DMS114 treated with DMSO at 0.1 percent for 48 hours (cell line): ENCODE data around the gene ZFYVE21.

Experiments used
- DNase-seq: peaks from one replicate; lab custom pipeline; 2025; ENCODE audit not compliant: unreplicated experiment; lab: John Stamatoyannopoulos, UW

Gene ZFYVE21

DNA sequence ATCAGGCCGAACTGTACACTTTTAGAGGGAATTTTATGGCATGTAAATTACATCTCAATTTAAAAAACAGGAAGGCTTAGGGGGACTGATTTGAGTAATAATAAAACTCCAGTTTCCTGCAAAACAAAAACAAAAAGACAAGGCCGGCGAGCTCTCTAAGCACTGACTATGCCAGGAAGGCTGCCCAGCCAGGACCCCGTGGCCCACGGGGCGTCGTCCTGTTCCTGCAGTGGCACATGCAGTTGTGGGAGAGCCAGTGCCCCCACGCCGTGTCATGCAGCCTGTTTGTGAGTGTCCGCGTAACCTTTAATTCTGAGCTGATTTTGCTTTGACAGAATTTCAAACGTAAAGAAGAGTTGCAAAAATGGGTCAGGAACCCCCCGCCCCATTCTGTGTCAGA, 10.9 kb upstream of the ZFYVE21 start:
- no peak for DNase-seq

DNA sequence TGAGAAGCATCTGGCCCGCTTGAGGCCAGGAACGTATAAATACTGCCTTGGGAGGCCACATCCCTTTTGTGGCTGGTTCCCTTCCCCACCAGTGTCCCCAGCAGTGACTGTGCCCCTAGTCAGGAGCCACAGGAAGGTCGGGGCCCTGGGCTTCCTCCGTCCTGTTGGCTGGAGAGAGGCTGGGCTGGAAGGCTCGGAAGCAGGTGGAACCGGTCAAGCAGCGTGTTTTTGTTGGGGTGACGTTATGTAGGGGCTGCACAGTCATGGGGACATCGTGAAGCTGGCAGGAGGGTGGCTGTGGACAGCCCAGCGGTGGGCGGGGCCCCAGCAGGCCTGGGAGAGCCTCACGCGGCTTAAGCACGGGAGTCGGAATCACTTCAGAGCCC, 10.5 kb upstream of the ZFYVE21 start:
- no peak for DNase-seq

DNA sequence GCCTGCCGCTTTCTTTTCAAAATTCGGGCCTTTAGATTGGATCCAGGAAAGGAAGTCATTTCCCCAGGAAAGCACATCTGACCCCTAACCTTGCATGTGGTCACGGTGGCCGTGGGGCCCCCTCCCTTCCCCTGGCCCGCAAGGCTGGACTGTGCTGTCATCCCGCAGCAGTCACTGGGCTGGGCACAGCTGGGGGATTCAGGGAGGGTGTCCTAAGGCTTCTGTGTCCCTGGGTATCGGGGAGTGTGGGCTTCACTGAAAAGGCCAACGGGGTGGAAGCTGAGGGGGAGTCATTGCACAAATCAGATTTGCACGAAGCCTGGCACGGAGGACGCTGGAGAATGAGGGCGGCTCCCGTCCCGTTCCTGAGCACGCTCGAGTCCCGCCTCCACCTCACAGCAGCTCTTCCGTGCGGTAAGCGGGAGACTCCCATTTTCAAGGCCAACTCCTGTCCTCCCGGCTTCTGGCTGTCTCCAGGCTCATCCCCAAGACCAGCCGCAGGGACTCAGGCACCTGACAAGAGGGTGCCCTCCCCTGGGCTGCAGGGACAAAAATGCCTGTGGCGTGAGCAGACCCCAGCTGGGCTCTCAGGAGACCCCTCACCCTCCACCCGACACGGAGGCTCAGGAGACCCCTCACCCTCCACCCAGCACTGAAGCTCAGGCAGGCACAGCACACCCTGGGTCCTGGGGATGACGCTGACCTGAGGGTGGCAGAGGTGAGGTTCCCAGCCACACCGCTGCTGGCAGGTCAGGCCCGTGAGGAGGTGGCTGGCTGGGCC, 9.9 kb upstream of the ZFYVE21 start:
- no peak for DNase-seq

DNA sequence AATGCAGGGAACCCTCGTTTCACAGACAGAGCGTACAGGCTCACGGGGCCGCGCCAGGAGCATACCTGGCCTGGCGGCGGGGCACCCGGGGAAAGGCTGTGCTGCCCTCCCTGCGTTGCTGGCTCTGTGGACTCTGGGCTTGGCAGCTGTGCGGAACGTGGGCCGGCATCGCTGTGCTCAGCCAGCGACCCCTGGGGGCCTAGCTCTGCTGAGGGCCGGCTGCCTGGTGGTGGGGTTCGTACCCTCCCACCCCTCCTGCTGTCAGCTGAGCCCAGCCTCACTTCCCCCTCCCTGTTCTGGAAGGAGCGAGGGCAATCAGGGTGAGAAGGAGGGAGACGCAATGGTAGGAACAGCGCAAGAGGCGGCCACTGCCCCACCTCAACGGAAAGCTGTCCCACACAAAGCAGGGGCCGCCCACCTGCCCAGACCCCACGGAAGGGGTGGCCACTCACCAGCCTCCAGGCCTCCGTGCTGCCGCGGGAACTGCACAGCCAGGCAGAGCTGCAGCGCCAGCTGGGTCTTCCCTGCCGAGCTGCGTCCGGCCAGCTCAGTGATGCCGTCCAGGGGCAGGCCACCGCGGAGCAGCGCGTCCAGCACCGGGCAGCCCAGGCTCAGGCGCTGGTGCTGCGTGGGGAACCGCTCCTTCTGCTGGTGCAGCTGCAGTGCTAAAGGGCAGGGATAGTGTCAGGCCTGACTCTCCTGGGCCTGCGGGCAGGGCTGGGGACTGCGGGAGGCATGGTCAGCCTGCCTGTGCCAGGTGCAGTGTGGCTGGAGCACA, 8.9 kb upstream of the ZFYVE21 start:
- DNase-seq: no peak

DNA sequence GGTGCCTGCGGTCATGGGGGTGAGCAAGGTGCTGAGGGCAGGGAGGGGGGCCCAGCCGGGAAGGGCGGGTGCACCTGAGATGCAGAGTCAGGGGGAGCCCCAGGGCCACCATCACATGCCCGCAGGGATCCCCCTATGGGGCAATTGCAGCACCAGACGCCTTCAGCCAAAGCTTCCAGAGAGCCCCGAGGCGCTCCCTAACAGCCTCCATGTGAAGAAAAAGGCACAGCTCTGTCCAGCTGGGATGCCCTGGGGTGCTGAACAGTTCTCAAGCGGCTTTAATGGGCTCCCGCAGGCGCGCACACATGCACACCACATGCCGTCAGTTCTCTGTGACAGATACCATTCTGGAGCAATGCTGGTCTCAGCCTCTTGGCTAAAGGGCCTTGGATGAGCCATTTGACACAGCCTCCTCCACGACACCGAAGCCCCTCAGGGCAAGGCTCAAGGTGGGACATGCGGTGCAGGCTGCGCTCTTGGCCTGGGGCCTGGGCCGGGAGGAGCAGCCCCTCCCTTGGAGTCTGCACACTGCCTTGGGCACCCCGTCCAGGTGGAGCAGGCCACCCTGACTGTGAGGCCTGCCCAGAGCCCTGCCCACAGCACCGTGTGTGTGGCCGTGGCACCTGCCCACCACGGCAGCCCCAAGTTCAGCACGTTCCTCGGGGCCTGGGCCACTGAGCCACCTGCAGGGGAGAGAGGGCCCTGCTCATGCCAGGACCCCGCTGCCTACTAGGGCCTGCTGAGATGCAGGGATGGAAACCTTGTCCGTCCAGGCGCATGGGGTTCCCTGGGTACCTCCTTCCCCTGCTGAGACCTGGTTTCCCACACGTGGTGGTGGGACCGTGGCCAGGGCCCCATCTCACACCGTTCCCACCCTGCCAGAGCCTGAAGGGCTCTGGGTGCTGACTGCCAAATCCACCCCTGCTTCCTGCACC, 8.0 kb upstream of the ZFYVE21 start:
- DNase-seq: no peak

DNA sequence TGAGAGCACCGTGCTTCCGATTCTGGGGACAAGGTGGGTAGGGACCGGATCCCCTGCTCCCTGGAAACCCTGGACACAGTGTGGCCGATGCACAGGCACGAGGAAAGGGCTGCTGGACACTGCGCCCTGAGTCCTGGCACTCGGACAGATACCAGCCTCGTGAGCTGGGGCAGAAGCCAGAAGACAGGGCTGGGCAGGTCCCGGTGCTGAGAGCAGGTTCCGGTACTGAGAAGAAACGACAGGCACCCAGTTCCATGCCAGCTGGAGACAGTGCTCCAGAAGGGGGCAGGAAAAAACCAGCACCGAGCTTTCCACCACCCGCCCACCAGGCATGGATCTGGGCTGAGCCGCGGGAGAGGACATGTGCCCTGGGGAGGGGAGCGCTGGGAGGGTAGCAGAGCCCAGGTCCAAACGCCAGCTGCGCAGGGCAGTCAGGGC, 6.8 kb upstream of the ZFYVE21 start:
- no peak for DNase-seq

DNA sequence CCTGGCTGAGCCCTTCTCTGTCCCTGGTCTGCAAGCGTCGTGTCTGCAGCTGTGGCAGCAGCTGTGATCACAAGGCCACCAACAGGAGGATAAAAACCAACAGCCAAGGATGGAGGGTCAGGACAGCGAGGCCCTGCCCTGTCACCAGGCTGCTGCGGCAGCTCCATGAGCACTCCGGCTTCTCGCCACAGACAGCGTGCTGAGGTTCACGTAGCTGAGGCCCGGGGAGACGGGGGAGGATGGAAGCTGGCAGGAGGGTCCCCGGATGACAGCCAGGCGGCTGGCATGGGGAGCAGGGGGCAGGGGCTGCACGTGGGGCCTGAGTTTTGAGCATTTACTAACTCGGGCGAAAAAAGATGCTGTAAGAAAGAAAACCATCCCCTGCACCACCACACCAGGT, 5.8 kb upstream of the ZFYVE21 start:
- no peak for DNase-seq

DNA sequence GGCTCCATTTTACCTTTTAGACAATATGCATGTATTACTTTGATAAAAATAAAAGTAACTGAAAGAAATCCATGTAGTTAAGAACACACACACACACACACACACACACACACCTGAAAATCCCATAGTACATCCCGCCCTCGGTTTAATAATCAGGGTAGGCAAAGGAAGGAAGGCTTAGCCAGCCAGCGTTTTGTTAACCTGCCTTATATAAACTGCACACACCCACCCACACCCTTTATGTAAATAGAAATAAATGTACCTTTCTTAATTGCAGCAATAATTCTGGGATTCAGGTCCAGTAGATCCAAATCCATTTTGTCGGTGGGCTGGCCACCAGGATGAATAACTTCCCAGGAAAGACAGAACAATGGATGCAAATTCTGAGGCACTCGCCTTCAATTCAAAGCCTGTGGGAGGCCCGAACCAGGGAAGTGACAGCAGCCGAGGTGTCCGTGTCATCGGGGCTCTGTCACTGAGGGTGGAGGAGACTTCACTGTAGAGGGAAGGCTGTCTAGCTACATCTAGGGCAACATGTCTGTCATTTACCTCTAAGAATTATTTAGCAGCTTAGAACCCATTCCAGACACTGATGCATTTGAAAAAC, 4.7 kb upstream of the ZFYVE21 start:
- DNase-seq: no peak

DNA sequence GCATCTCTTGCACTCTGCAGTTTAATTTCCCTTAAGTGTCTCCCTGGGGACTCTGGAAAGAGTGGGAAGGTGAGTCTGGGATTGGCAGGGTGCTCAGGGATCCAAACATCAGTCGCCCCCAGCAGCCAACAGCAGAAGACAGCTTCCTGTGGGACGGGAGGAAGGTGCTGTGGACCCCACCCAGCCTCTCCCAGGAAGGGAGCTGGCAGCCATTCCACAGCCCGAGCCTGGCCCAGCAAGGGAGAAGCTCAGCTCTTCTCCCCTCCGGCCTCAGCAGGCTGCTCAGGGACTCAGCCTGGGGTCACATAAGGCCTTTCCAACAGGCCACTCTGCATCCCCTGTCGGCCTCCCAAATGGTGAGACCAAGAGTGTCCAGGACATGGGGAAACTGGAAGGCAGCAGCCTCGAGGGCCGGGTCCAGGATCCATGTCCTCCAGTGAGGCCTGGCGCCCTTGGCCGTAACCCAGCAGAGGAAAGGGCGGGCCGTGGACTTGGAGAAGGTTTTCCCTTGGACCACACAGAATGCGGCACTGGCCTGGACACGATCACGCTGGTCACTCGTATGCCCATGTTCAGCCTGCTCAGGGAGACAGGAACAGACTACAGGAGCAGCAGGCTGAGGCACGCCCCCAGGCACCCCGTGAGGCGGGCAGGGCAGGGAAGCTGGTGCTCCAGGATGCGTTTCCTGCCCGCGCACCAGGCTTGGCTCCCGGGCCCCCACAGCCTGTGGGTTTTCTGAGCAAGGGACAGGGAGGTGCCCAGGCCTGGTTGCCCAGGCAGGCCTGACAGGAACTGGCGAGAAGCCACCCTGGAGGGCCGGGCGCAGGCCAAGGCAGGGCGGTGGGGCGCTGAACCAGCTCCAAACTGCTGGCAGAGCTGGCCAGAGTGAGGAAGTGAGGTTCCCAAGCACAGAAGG, 3.8 kb upstream of the ZFYVE21 start:
- no peak for DNase-seq

DNA sequence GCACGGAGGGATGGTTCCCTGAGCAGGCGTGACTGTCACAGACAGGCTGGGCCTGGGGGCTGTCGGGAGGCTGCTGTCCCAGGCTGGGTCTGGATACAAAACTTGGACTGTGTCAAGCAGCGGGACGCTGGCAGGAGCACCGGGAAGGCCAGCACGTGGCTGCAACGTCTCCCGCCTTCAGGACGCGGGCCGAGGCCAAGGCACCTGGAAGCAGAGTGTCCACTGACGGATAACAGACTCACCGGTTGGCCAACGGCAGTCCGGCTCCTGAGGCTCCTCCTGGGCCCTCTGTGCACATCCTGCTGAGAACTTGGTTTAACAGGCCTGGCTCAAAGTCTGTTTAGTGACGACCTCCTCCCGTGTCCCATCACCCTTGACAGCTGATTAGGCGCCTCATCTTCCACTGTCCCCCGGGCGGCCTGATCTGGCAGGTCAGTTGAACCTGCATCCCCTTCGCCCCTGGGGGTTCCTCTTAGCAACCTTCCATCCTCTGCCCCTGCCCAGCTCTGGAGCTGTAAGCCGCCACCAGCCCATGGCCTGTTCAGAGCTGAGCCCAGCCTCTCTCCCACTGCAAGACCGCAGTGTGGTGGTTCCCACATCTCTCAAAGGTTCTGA, 2.9 kb upstream of the ZFYVE21 start:
- DNase-seq: no peak

DNA sequence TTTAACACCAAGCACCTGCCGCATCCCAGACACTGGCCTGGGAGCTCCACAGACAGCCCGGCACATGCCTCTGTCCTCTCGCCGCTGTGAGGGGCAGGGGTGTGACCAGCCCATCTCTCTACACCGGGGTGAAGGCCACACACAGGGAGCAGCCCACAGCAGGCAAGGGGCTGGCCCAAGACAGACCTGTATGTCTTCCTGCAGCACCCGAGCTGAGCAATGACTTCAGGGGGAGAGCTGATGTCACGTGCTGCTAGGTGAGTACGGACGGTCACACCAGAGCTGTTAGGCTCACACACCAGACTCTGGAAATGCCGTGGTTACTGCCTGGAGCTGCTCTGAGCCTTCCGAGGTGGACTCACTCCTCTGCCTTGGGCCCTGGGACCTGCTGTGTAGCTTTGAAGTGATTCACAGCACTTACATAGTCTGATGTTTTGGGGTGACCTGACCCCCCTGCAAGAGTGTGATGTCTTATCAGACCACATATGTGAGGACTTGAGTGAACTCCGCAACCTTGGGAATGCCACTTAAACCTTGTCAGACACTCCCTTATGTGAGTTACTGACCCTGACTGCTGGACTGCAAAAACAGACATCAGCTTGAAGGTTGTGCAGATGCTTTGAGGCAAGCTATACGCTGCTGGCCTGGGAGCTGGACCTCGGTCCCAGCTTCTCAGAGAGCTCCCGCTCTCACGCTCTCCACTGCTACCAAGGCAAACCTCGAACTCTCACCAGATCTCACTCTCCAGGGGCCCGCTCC, 2.1 kb upstream of the ZFYVE21 start:
- DNase-seq: no peak

DNA sequence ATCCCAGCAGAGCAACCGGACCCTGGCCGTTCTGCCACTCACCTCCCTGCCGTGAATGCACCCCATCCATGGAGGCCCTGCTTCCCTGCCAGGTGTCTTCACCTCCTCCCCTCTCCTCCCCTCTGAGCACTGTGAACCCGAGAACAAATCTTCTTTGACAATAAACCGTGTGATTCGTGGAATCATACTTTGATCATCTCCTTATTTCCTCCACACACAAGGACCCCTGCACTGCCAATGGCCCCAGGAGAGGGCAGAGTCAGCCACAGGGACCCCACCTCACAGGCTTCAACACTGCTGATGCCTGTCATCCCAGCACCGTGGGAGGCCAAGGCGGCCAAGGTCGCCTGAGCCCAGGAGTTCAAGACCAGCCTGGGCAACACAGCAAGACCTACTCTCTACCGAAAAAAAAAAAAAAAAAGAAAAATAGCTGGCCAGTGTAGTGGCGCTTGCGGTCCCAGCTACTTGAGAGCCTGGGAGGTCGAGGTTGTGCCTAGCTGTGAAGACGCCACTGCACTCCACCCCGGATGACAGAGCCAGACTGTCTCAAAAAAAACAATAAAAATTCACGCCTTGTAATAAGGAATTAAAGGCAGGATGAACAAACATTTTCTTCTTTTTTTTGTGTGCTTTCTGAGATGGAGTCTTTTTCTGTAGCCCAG, 1.4 kb upstream of the ZFYVE21 start:
- no peak for DNase-seq

DNA sequence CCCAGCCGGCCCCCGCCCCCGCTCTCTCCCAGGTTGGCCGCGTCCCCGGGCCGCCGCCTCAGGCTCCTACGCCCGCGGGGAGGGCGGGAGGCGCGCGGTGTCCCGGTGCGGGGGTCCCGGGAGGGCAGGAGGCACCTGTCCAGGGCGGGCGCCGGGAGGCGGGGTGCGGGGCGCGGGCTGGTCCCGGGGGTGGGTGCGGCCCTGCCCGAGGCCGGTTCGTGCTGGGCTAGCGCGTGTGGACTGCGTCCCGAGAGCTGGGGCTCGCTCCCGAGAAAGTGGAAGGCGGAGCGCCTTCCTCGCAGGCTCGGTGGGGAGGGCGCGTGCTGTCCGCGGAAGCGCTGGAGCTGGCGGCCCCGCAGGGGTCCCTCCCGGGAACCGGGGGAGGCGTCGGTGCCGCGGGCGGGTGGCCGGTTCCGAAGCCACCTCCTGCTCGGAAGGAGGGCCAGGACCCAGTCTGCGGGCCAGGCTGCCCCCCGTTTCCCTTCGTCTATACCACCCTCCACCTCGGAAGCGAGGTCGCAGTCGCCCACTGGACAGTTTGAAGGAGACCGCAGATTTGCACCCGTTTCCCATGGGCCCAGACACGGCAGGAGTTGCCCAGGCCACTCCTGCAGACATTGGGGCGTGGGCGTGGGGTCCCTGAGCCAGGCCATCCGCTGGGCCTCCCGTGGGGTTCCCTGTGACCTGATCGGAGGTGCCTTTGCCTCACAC, 636 bp downstream of the ZFYVE21 start:
- DNase-seq: no peak

DNA sequence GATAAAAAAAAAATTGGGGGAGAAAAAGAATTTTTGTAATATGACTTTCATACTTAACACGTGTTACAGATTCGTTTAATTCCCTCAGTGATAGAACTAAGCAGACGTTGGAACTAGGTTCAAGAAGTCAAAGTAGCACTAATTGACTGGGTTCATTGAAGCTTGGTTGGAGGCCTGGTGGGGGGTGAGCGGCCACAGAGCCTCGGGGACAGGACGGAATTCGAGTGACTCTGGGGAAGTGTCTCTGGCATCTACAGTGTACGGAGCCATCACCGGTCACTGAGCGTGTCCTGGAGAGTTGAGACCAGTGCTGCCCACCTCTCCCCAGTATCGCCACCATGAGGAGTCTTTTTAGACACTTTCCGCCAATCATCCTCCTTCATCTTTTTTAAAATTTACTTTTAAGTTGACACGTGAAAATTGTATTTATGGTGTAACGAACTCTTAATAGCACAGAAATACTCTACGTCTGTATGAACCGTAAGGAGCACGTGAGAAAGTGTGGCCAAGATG, 1.3 kb downstream of the ZFYVE21 start:
- DNase-seq: no peak

DNA sequence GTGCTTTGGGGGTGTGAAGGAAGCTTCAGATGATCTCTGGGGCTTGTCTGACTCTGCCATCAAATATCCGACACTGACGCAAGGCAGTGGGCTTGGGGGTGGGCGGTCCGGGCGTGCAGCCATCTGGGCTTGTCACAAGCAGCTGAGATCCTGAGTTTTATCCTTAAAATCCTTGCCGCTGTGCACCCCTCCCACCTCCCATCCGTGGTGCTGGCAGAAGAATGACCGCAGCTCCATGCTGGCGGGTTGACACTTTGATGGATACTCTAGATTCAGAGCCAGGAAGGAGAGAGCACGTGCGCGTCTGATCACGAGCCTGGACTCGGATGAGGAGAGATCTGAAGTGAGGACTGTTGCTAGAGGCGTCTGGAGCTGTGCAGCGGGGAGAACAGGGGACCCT, 3.0 kb downstream of the ZFYVE21 start:
- no peak for DNase-seq

DNA sequence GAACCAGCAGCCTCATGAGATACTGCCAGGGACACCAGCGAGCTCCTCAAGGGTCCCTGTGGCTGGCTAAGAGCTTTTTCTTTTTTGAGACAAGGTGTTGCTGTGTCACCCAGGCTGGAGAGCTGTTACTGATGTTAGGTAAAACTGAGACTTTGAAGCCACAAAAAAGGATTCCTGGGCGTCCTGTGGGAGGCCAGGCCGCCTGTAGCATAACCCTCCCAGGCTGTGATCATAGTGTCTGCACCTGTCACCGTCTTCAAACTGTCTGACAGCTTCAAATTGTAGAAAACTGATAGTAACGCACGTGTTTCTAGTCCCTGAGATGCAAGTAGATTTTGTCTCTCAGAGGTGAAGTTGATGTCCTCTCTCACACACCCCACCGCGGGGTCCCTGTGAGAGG, 4.1 kb downstream of the ZFYVE21 start:
- DNase-seq: no peak

DNA sequence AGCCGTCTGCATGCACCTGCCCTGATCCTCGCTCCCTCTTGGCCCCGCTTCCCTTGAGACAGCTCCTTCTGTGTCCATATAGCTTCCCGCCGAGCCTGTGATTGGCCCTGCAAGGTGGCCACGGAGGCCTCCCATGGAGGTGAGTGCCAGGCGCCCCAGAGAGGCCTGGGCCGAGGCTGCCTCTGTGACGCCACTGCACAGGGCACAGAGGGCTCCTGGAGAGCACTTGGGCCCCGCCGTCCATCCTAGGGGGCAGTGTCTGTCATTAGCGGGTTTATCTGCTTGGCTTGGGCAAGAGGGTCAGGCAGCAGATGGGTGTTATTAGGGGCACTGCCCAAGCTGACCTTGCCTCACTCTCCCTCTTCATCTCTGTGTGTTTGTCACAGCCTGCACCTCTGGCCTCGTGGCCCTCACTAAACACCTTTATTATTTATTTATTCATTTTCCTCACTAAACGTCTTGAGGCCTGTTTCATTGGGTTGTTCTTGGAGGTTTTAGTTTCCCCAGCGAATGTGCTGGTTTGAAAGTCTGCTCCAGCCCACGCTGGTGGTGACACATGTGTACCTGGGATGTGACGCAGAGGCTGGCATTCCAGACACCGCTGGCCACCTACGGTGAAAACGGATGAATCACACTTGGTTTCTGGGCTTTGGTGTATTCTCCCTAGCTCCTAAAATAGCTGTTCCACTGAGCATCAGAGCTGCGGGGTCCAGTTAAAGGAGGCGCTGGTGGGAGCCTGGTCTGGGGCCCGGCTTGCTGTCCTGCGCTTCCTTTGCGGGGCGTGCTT, 5.9 kb downstream of the ZFYVE21 start:
- no peak for DNase-seq
